A673 (cell line): ENCODE data around the gene CBX4.

ENCODE experiments used
- EZH2 ChIP-seq: fragments of 200-600 bp; sonication (generic); IDR thresholded peaks from 2 replicates; pipeline ENCODE4 v1.6.1; 2017; ENCODE audit warnings: borderline replicate concordance, low read depth, mild to moderate bottlenecking, mixed read lengths, antibody characterized with exemption, low read length; ENCODE audit not compliant: poor library complexity, severe bottlenecking
- TF ChIP-seq, protein P1 (sequence below): fragments of 300-800, 200-600 bp; sonication (generic); conservative IDR thresholded peaks from 2 replicates; pipeline ENCODE4 v1.5.1; 2017; ENCODE audit warnings: low read depth, mild to moderate bottlenecking, antibody characterized with exemption, low read length, moderate library complexity, mixed read lengths

DNA sequence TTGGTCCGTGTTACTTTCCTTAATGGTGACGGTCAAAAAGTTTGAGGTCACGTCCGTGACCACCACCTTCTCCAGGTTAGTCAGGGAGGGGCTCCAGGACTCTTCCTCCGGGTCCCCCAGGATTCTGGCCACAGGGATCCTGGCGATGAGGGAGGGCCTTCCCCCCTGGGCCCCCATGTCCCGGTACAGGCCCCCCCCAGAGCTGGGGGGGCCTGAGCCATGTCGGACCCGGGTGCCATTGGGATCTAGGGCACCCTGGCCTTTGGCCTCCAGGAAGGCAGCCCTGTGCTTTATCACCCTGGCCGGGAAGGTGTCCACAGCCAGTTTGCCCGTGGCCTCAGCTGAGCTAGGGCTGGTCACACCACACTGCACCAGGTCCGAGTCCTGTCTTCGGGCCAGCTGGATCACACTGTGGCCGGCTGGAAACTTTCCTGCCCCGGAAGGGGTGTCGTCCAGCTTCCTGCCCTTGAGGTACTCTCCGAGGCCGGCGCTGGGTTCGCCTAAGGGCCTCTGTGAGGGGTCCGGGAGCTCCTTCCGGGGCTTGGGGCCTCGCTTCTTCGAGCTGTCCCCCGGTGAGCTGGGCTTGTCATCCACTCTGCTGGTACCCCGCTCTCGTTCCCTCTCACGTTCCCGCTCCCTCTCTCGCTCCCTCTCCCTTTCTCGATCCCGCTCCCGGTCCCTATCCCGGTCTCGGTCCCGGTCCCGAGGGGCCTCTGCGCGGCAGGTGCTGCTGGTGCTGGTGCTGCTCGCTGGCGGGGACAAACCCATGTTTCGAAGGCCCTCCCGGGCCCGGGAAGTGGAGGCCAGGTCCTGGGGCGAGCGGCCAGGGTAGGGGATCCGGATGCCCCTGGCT lies 44.4 kb downstream of the CBX4 start:
- TF ChIP-seq, protein P1, sequence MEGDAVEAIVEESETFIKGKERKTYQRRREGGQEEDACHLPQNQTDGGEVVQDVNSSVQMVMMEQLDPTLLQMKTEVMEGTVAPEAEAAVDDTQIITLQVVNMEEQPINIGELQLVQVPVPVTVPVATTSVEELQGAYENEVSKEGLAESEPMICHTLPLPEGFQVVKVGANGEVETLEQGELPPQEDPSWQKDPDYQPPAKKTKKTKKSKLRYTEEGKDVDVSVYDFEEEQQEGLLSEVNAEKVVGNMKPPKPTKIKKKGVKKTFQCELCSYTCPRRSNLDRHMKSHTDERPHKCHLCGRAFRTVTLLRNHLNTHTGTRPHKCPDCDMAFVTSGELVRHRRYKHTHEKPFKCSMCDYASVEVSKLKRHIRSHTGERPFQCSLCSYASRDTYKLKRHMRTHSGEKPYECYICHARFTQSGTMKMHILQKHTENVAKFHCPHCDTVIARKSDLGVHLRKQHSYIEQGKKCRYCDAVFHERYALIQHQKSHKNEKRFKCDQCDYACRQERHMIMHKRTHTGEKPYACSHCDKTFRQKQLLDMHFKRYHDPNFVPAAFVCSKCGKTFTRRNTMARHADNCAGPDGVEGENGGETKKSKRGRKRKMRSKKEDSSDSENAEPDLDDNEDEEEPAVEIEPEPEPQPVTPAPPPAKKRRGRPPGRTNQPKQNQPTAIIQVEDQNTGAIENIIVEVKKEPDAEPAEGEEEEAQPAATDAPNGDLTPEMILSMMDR: no peak
- no peak for TF ChIP-seq EZH2
